Measurements from ENCODE around the gene IGFALS. TPM values are rescaled to one million over a fixed set of nuclear protein-coding genes. Genes with fewer than 3 reads are reported as not detected.

IGFALS gene
- 0.34 to 0.63 TPM (median 0.35 TPM) in 3 replicates for total RNA-seq

GRCh38 chr16:1793578-1794220, at the start of gene IGFALS:
IGFALS (minus strand) TSS chr16:1793705; CDS start chr16:1793652, 53 bp downstream.
- Mint-ChIP-seq H3K36me3 (peaks cover 10% of the 10 kb centered on the region), H3K4me3 (no peak within 1 kb of the TSS), H3K4me1 (no peaks in the 10 kb centered on the region), H3K27me3 (ENCODE audit: low read depth) (no peaks in the 10 kb centered on the region), H3K9me3 (peaks cover under 1% of the 10 kb centered on the region), H3K27ac (no peak within 1 kb of the TSS)
- peak in 1 of 2 experiments; percentile 36 for DNase-seq (ENCODE audit: low spot score in 2 of 2, unreplicated experiment in 2 of 2)
- TF ChIP-seq CTCF (IDR thresholded peaks at IDR 0.05; ENCODE audit: unreplicated experiment) = no peak

GRCh38 chr16:1839554-1839953, 46.0 kb upstream of the IGFALS start:
- peak in 1 of 2 experiments; percentile 17 for DNase-seq (ENCODE audit: low spot score in 2 of 2, unreplicated experiment in 2 of 2)
- no peaks in the 10 kb centered on the region for H3K9me3 Mint-ChIP-seq
- no peak overlapping the region for H3K27ac Mint-ChIP-seq
- no peak overlapping the region for H3K4me3 Mint-ChIP-seq
- H3K27me3 Mint-ChIP-seq (ENCODE audit: low read depth) = no peaks in the 10 kb centered on the region
- H3K36me3 Mint-ChIP-seq = no peaks in the 10 kb centered on the region
- H3K4me1 Mint-ChIP-seq = no peaks in the 10 kb centered on the region
- no peak for TF ChIP-seq CTCF (IDR thresholded peaks at IDR 0.05; ENCODE audit: unreplicated experiment)

DNA sequence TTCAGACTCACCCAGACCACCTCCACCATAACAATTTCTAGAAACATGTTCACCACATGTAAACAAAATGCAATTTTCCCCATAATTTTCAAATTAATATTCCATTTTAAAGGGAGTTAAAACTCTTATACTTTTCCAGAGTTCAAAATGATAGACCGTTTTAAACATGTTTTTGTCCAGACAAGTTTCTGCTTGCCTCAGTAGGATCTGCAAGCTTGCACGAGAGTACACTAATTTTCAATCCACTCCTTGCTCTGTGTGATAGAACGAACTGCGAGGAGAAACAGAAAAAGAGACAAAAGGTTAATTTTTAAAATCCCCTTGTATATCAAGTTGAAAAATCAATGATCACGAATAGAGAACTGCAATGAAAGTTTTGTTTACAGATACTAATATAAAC, 40.6 kb upstream of the IGFALS start:
- H3K9me3 Mint-ChIP-seq = no peaks in the 10 kb centered on the region
- H3K27ac Mint-ChIP-seq = peak overlapping the region; percentile 5
- no peak for TF ChIP-seq CTCF (IDR thresholded peaks at IDR 0.05; ENCODE audit: unreplicated experiment)
- H3K27me3 Mint-ChIP-seq (ENCODE audit: low read depth) = no peaks in the 10 kb centered on the region
- DNase-seq (ENCODE audit: low spot score in 2 of 2, unreplicated experiment in 2 of 2) = no peak
- H3K4me1 Mint-ChIP-seq = peaks cover 11% of the 10 kb centered on the region
- H3K36me3 Mint-ChIP-seq = peaks cover 4% of the 10 kb centered on the region
- H3K4me3 Mint-ChIP-seq = no peak overlapping the region

GRCh38 chr16:1832838-1833454, 39.4 kb upstream of the IGFALS start:
- Mint-ChIP-seq H3K27me3 (ENCODE audit: low read depth) (no peaks in the 10 kb centered on the region), H3K4me1 (peaks cover 21% of the 10 kb centered on the region), H3K9me3 (no peaks in the 10 kb centered on the region), H3K4me3 (no peak overlapping the region), H3K27ac (peak overlapping the region; percentile 34), H3K36me3 (peaks cover 4% of the 10 kb centered on the region)
- DNase-seq (ENCODE audit: low spot score in 2 of 2, unreplicated experiment in 2 of 2) = no peak
- no peak for TF ChIP-seq CTCF (IDR thresholded peaks at IDR 0.05; ENCODE audit: unreplicated experiment)

DNA sequence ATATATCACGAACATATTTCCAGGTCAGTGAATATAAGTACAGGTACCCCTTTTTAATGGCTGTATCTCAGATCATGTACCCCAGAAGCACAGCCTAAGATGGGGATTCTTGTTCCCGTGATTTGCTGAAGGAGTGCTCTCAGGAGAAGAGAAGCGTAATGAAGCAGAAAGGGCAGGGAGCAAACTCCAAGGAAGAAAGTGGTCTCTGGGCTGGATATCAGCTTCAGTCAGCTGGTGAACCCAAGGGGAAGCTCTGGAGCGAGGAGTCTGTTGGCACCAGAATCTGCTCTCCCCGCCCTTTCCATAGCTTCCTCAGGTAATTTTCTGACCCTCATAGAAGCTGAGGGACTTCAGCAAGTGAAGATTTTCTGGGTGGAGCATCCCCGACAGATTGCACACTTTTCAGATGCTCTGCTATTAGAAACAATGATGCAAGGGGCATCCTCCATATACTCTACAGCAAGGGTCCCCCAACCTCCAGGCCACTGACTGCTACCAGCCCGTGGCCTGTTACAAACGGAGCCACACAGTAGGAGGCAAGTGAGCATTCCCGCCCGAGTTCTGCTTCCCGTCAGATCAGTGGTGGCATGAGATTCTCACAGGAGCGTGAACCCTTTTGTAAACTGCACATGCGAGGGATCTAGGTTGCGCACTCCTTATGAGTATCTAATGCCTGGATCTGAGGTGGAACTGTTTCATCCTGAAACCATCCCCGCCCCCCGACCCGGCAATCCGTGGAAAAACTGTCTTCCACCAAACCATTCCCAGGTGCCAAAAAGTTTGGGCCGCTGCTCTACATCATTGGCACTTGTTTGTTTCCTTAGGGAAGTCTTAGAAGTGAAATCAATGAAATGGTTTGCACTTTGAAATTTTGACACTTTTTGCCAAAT, 37.9 kb upstream of the IGFALS start:
- Mint-ChIP-seq H3K4me3 (no peak overlapping the region), H3K36me3 (peaks cover 4% of the 10 kb centered on the region), H3K27me3 (ENCODE audit: low read depth) (no peaks in the 10 kb centered on the region), H3K27ac (no peak overlapping the region), H3K9me3 (no peaks in the 10 kb centered on the region), H3K4me1 (peaks cover 27% of the 10 kb centered on the region)
- DNase-seq (ENCODE audit: low spot score in 2 of 2, unreplicated experiment in 2 of 2) = no peak
- TF ChIP-seq CTCF (IDR thresholded peaks at IDR 0.05; ENCODE audit: unreplicated experiment) = no peak
